GM12878 (cell line): Measurements from ENCODE around the gene CAMK2D. TPM values are rescaled to one million over a fixed set of nuclear protein-coding genes. Genes with fewer than 3 reads are reported as not detected.

Source experiments
- ATAC-seq: fragments of 200-7000 bp; cut with Tn5 transposase; 3 replicates; pipeline ENCODE4 v1.9.1; 2020; ENCODE audit warnings: mild to moderate bottlenecking, moderate library complexity
- BruUV-seq: library from RNA; stranded (reverse); fragments of 400-500 nt; replicated peaks from 2 replicates; lab custom pipeline; 2021; lab: Mats Ljungman, UMichigan
- CTCF ChIA-PET: fragments of 300-600 bp; sonication (Branson Sonifier 250); formaldehyde crosslinking; extraction: SDS; loops from one replicate; lab custom pipeline; 2021; ENCODE audit warnings: inconsistent platforms; lab: Yijun Ruan, JAX
- POLR2A ChIA-PET: fragments of 350-600 bp; formaldehyde crosslinking; extraction: SDS; loops from one replicate; lab custom pipeline; 2021; ENCODE audit warnings: inconsistent platforms; lab: Charles Lee
- RAD21 ChIA-PET: fragments of 300-600 bp; sonication (Branson Sonifier 250); formaldehyde crosslinking; loops from one replicate; lab custom pipeline; 2023; ENCODE audit warnings: antibody characterized with exemption; ENCODE audit not compliant: unreplicated experiment; lab: Charles Lee
- SMC1A ChIA-PET: fragments of 300-600 bp; sonication (Branson Sonifier 250); formaldehyde crosslinking; loops from one replicate; lab custom pipeline; 2023; ENCODE audit not compliant: unreplicated experiment, uncharacterized antibody; lab: Charles Lee
- DNase-seq: peaks from one replicate; pipeline ENCODE4 v3.0.0-alpha.2; 2011; ENCODE audit warnings: low read depth, low spot score
- FAIRE-seq: peaks from 3 replicates; lab custom pipeline; 2011; peaks lifted over from hg19 to GRCh38; lab: Jason Lieb, UNC
- H2AFZ ChIP-seq: 2 replicates; pipeline ENCODE4 v1.6.0; 2011; ENCODE audit warnings: low read depth, low read length, control low read depth; ENCODE audit not compliant: control insufficient read depth
- H3K27ac ChIP-seq: 2 replicates; pipeline ENCODE4 v1.5.1; 2011; ENCODE audit warnings: control low read depth; ENCODE audit not compliant: control insufficient read depth, insufficient read depth
- H3K27me3 ChIP-seq, 2 experiments: replicated peaks in 1 of 2; 2 replicates each; pipeline versions ENCODE4 v1.6.0 to v1.6.1; 2011; ENCODE audit warnings: low read length in 1 of 2; ENCODE audit not compliant: control insufficient read depth in 2 of 2, insufficient read depth in 2 of 2
- H3K36me3 ChIP-seq, 2 experiments: 2 replicates each; pipeline ENCODE4 v1.5.1; 2011; ENCODE audit warnings: low read length in 1 of 2; ENCODE audit not compliant: control insufficient read depth in 2 of 2, insufficient read depth in 2 of 2
- H3K4me1 ChIP-seq: 2 replicates; pipeline ENCODE4 v1.6.1; 2011; ENCODE audit warnings: mild to moderate bottlenecking, low read length, moderate library complexity, mixed read lengths; ENCODE audit not compliant: control insufficient read depth, insufficient read depth
- H3K4me2 ChIP-seq: 2 replicates; pipeline ENCODE4 v1.6.0; 2011; ENCODE audit warnings: control low read depth; ENCODE audit not compliant: control insufficient read depth, insufficient read depth
- H3K4me3 ChIP-seq: fragments of 200-600 bp; sonication (generic); 2 replicates; pipeline ENCODE4 v1.5.1; 2016
- H3K79me2 ChIP-seq: 2 replicates; pipeline ENCODE4 v1.6.0; 2011; ENCODE audit warnings: low read length; ENCODE audit not compliant: control insufficient read depth, insufficient read depth
- H3K9ac ChIP-seq: 2 replicates; pipeline ENCODE4 v1.8.0; 2011; ENCODE audit warnings: low read length, control low read depth, mixed read lengths; ENCODE audit not compliant: control insufficient read depth, insufficient read depth
- H3K9me3 ChIP-seq: replicated peaks from 3 replicates; pipeline ENCODE4 v1.5.1; 2011; ENCODE audit warnings: mild to moderate bottlenecking, low read length; ENCODE audit not compliant: control insufficient read depth, insufficient read depth
- H4K20me1 ChIP-seq: 2 replicates; pipeline ENCODE4 v1.6.0; 2011; ENCODE audit not compliant: control insufficient read depth, insufficient read depth
- ATF7 ChIP-seq: fragments of 450-650 bp; IDR thresholded peaks from 2 replicates; pipeline ENCODE4 v1.6.1; 2016; ENCODE audit warnings: low read depth, mild to moderate bottlenecking
- BACH1 ChIP-seq: fragments of 450-650 bp; IDR thresholded peaks from 2 replicates; pipeline ENCODE4 v1.6.1; 2017; ENCODE audit warnings: mild to moderate bottlenecking, borderline replicate concordance
- CHD1 ChIP-seq: IDR thresholded peaks from 2 replicates; pipeline ENCODE4 v1.6.1; 2012; ENCODE audit warnings: low read depth, low read length, improper control_type of control experiment
- ETV6 ChIP-seq, 2 experiments: fragments of 450-650 bp in 1 of 2; IDR thresholded peaks in 1 of 2; conservative IDR thresholded peaks in 1 of 2; 2 replicates each; pipeline ENCODE4 v1.6.1; 2014; ENCODE audit warnings: antibody characterized with exemption in 1 of 2, borderline replicate concordance in 1 of 2, low read depth in 1 of 2, mild to moderate bottlenecking in 1 of 2, moderate library complexity in 1 of 2
- FOXM1 ChIP-seq: IDR thresholded peaks from 2 replicates; pipeline ENCODE4 v1.6.1; 2012; ENCODE audit warnings: low read depth, mild to moderate bottlenecking, inconsistent platforms, low read length, moderate library complexity
- JUNB ChIP-seq: IDR thresholded peaks from 2 replicates; pipeline ENCODE4 v1.6.1; 2016; ENCODE audit warnings: antibody characterized with exemption, mild to moderate bottlenecking
- LARP7 ChIP-seq: fragments of 450-650 bp; IDR thresholded peaks from 2 replicates; pipeline ENCODE4 v1.6.1; 2017; ENCODE audit warnings: mild to moderate bottlenecking
- MTA2 ChIP-seq: fragments of 450-650 bp; IDR thresholded peaks from 2 replicates; pipeline ENCODE4 v1.6.1; 2016; ENCODE audit warnings: low read depth, mild to moderate bottlenecking, moderate library complexity
- NRF1 ChIP-seq: conservative IDR thresholded peaks from 2 replicates; pipeline ENCODE4 v1.6.1; 2011; ENCODE audit warnings: mild to moderate bottlenecking, low read depth, low read length, improper control_type of control experiment
- POLR2A ChIP-seq: IDR thresholded peaks from 2 replicates; pipeline ENCODE4 v1.6.1; 2011; ENCODE audit warnings: low read depth, mild to moderate bottlenecking, low read length
- RCOR1 ChIP-seq: conservative IDR thresholded peaks from 2 replicates; pipeline ENCODE4 v1.6.1; 2012; ENCODE audit warnings: low read depth, low read length, improper control_type of control experiment
- STAT3 ChIP-seq: IDR thresholded peaks from 2 replicates; pipeline ENCODE4 v1.6.1; 2011; ENCODE audit warnings: low read depth, low read length, improper control_type of control experiment
- TAF1 ChIP-seq: IDR thresholded peaks from 2 replicates; pipeline ENCODE4 v1.6.1; 2011; ENCODE audit warnings: mild to moderate bottlenecking, low read depth, low read length, borderline replicate concordance
- WGBS: methylation state at CpG from one replicate; pipeline ENCODE4 v1.1.6; 2016; ENCODE audit warnings: low lambda C conversion rate; ENCODE audit not compliant: insufficient replicate concordance, insufficient coverage; ENCODE audit errors: missing lambda C conversion rate; 5-methylcytosine and 5-hydroxymethylcytosine counted together
- in situ Hi-C: fragments of 300-500 bp; cut with MboI; formaldehyde crosslinking; loops from 9 replicates; pipeline ENCODE4 v1.14.3; 2018; ENCODE audit warnings: mixed read lengths
- intact Hi-C: fragments of 100-400 bp; cut with micrococcal nuclease; formaldehyde crosslinking; loops from one replicate; pipeline ENCODE4 v1.14.2; 2022; ENCODE audit not compliant: unreplicated experiment
- polyA plus RNA-seq, 11 experiments: library from polyadenylated mRNA; depleted of rRNA in 4 of 11; unstranded in 6 of 11; stranded (reverse) in 5 of 11; fragments of >200 nt; fragmentation: Nextera tagmentation in 4 of 11; fragmentation: Illumina TruSeq in 1 of 11; extraction: Ambion mirVana in 4 of 11; extraction: Trizol in 1 of 11; gene quantifications; 1 replicate in 1 of 11; 2 replicates in 10 of 11; pipeline versions ENCODE4 v1.2.1 to v1.2.3, GENCODE V29; 2011 to 2016; ENCODE audit warnings: inconsistent platforms in 2 of 11, missing spikeins in 2 of 11, low read depth in 1 of 11
- total RNA-seq, 4 experiments: library from RNA; depleted of rRNA in 3 of 4; stranded (reverse); fragments of >200 nt in 3 of 4; fragmentation: Illumina TruSeq in 1 of 4; extraction: Trizol in 1 of 4; gene quantifications; 2 replicates each; pipeline versions ENCODE4 v1.2.1 to v1.2.3, GENCODE V29; 2013 to 2021
- TF ChIP-seq, protein P1 (sequence below): fragments of 450-650 bp; IDR thresholded peaks from 2 replicates; pipeline ENCODE4 v1.6.1; 2014; ENCODE audit warnings: mild to moderate bottlenecking
- TF ChIP-seq, protein P2 (sequence below): fragments of 450-650 bp; IDR thresholded peaks from 2 replicates; pipeline ENCODE4 v1.6.1; 2018; ENCODE audit warnings: mild to moderate bottlenecking, low read depth, moderate library complexity; ENCODE audit not compliant: partially characterized antibody

Gene CAMK2D
- total and polyA plus RNA-seq, 10 of the 15 experiments (the other 5 are each of a cell fraction or from before 2014, with no cell fraction given) = 6.9 to 88.5 (median 12.9) TPM

DNA sequence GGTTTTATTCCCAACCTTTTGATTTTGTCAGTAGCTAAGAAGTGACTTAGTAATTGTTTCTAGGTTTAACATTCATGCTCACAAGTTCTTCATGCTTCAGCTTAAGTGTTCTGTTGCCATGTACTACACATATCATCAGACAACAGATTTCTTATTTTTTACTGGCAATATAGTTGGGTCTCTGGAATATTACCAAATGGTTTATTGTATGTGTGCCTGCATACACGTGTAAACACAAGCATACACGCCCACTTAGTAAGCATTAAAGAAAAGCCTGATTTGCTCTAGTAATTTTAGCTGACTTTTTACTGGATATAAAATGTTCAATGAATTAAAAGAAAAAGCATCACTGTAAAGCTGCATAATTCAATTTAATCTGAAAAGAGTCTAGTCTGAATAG lies 199.8 kb downstream of the CAMK2D start:
- CTCF ChIA-PET = interaction anchor here (0.7 to 6.7 kb wide), 9 partner anchors 10 to 389 kb away, joined by 3 to 85 read pairs (median 3); no protein-coding TSS in a partner anchor
- peaks cover 1 to 3% of the 10 kb centered on the region in 2 experiments; a peak in 2 of 4 replicates for H3K36me3 ChIP-seq
- no peak overlapping the region for H3K4me2 ChIP-seq
- no peaks in the 10 kb centered on the region for H4K20me1 ChIP-seq
- SMC1A ChIA-PET = interaction anchor here (0.8 to 8.9 kb wide), 14 partner anchors 11 to 277 kb away, joined by 3 to 168 read pairs (median 4); no protein-coding TSS in a partner anchor
- no peak for TF ChIP-seq TAF1
- TF ChIP-seq JUNB = no peak
- TF ChIP-seq, protein P1, sequence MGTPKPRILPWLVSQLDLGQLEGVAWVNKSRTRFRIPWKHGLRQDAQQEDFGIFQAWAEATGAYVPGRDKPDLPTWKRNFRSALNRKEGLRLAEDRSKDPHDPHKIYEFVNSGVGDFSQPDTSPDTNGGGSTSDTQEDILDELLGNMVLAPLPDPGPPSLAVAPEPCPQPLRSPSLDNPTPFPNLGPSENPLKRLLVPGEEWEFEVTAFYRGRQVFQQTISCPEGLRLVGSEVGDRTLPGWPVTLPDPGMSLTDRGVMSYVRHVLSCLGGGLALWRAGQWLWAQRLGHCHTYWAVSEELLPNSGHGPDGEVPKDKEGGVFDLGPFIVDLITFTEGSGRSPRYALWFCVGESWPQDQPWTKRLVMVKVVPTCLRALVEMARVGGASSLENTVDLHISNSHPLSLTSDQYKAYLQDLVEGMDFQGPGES = no peak
- TF ChIP-seq, protein P2, sequence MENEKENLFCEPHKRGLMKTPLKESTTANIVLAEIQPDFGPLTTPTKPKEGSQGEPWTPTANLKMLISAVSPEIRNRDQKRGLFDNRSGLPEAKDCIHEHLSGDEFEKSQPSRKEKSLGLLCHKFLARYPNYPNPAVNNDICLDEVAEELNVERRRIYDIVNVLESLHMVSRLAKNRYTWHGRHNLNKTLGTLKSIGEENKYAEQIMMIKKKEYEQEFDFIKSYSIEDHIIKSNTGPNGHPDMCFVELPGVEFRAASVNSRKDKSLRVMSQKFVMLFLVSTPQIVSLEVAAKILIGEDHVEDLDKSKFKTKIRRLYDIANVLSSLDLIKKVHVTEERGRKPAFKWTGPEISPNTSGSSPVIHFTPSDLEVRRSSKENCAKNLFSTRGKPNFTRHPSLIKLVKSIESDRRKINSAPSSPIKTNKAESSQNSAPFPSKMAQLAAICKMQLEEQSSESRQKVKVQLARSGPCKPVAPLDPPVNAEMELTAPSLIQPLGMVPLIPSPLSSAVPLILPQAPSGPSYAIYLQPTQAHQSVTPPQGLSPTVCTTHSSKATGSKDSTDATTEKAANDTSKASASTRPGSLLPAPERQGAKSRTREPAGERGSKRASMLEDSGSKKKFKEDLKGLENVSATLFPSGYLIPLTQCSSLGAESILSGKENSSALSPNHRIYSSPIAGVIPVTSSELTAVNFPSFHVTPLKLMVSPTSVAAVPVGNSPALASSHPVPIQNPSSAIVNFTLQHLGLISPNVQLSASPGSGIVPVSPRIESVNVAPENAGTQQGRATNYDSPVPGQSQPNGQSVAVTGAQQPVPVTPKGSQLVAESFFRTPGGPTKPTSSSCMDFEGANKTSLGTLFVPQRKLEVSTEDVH = no peak
- TF ChIP-seq CHD1 = no peak
- TF ChIP-seq STAT3 = no peak
- TF ChIP-seq MTA2 = no peak
- TF ChIP-seq POLR2A = no peak
- TF ChIP-seq ETV6 (conservative IDR thresholded peaks at IDR 0.05 in 1 of 2, IDR thresholded peaks at IDR 0.05 in 1 of 2; ENCODE audit: borderline replicate concordance in 1 of 2, low read depth in 1 of 2) = no peak
- no peak for TF ChIP-seq ATF7
- TF ChIP-seq NRF1 = no peak
- TF ChIP-seq FOXM1 = no peak
- no peak for TF ChIP-seq BACH1
- TF ChIP-seq LARP7 = no peak
- no peak for TF ChIP-seq RCOR1
- TF ChIP-seq, all 136 proteins: peak for 0
- DNase-seq (no peak), FAIRE-seq (no peak), ATAC-seq (no peak)
- Histone ChIP-seq H3K27me3 (no peaks in the 10 kb centered on the region), H3K27ac (no peak overlapping the region), H2AFZ (no peak overlapping the region), H3K4me1 (peaks cover 37% of the 10 kb centered on the region), H3K79me2 (peaks cover 3% of the 10 kb centered on the region), H3K4me3 (no peak overlapping the region), H3K9me3 (no peaks in the 10 kb centered on the region; the same call in 1 of the 3 replicates), H3K9ac (no peak overlapping the region)
- 75% methylated on average over 2 of the region's 2 CpGs for WGBS
- in situ Hi-C loops = no loop called here
- no TSS peak for BruUV-seq
- intact Hi-C loops = no loop called here
- RAD21 ChIA-PET = interaction anchor here (0.6 to 8.5 kb wide), 11 partner anchors 7 to 198 kb away, joined by 3 to 95 read pairs (median 4); no protein-coding TSS in a partner anchor
- POLR2A ChIA-PET = interaction anchor here (1.0 to 3.9 kb wide), 3 partner anchors 13 to 271 kb away, joined by 3 to 21 read pairs (median 4); no protein-coding TSS in a partner anchor
